Stimulated activated CD8-positive, alpha-beta memory T cell treated with anti-CD3 and anti-CD28 coated beads, Interleukin-12 subunit alpha, Interleukin-12 subunit beta, amount 100 ng/mL, for 24 hours (primary cell): ENCODE results near the gene NDUFAF8.

Experiments used
- DNase-seq: peaks from one replicate; pipeline ENCODE4 v3.0.0-alpha.2; 2020; ENCODE audit errors: extremely low read depth

NDUFAF8 gene

GRCh38 chr17:81238815-81239713 lies at the start of gene NDUFAF8, which contains the start of gene TEPSIN:
TSS of gene NDUFAF8 (plus strand) at chr17:81239318. CDS start at chr17:81239364, 46 bp downstream.
TSS of gene TEPSIN (minus strand) at chr17:81239055. CDS start at chr17:81239033, 22 bp downstream.
- peak; percentile 87 for DNase-seq

GRCh38 chr17:81189670-81190530 lies 49.2 kb upstream of the NDUFAF8 start:
- no peak for DNase-seq

GRCh38 chr17:81190591-81190990 lies 48.5 kb upstream of the NDUFAF8 start:
- DNase-seq: no peak

GRCh38 chr17:81191116-81191515 lies 48.0 kb upstream of the NDUFAF8 start:
- DNase-seq: no peak

- DNase-seq: no peak
These were observed 47.5 kb upstream of the NDUFAF8 start for GRCh38 chr17:81191646-81192045.

- DNase-seq: no peak
These were observed 46.6 kb upstream of the NDUFAF8 start for GRCh38 chr17:81192386-81193050.

GRCh38 chr17:81193051-81193410 lies 46.1 kb upstream of the NDUFAF8 start:
- DNase-seq: no peak

- no peak for DNase-seq
These were observed 45.5 kb upstream of the NDUFAF8 start for GRCh38 chr17:81193470-81194224.

- no peak for DNase-seq
These were observed 44.8 kb upstream of the NDUFAF8 start for GRCh38 chr17:81194225-81194760.

- no peak for DNase-seq
These were observed 43.9 kb upstream of the NDUFAF8 start for GRCh38 chr17:81194941-81195901.

- no peak for DNase-seq
These were observed 43.1 kb upstream of the NDUFAF8 start for GRCh38 chr17:81195941-81196495.

GRCh38 chr17:81196505-81197408 lies 42.4 kb upstream of the NDUFAF8 start:
- DNase-seq: no peak

- DNase-seq: no peak
These were observed 41.7 kb upstream of the NDUFAF8 start for GRCh38 chr17:81197409-81197795.

- no peak for DNase-seq
These were observed 41.2 kb upstream of the NDUFAF8 start for GRCh38 chr17:81197831-81198490.

- no peak for DNase-seq
These were observed 40.2 kb upstream of the NDUFAF8 start for GRCh38 chr17:81198826-81199481.

GRCh38 chr17:81199482-81199830 lies 39.7 kb upstream of the NDUFAF8 start:
- DNase-seq: no peak

GRCh38 chr17:81200201-81200600 lies 38.9 kb upstream of the NDUFAF8 start:
- no peak for DNase-seq
